ENCODE data around the gene EXOC6.

- no peak for TF ChIP-seq CTCF (IDR thresholded peaks at IDR 0.05)
- TF ChIP-seq POLR2A (IDR thresholded peaks at IDR 0.05): no peak
- no peak for TF ChIP-seq EP300 (IDR thresholded peaks at IDR 0.05)
These were observed 14.0 kb upstream of the EXOC6 start for GRCh38 chr10:92834331-92834730.
